Mucosa of stomach (tissue), 1 donor: ENCODE data around the gene CTTNBP2NL.

Source experiments
- H3K27me3 ChIP-seq: one replicate; pipeline ENCODE4 v1.7.0; 2013; ENCODE audit warnings: mild to moderate bottlenecking, low read length; ENCODE audit not compliant: control insufficient read depth, insufficient read depth
- H3K36me3 ChIP-seq: one replicate; pipeline ENCODE4 v1.7.0; 2013; ENCODE audit warnings: low read length; ENCODE audit not compliant: control insufficient read depth, insufficient read depth
- H3K4me1 ChIP-seq: one replicate; pipeline ENCODE4 v1.7.0; 2013; ENCODE audit warnings: mild to moderate bottlenecking, low read length; ENCODE audit not compliant: control insufficient read depth, insufficient read depth
- H3K4me3 ChIP-seq: one replicate; pipeline ENCODE4 v1.7.0; 2013; ENCODE audit warnings: low read length
- H3K9ac ChIP-seq: one replicate; pipeline ENCODE4 v1.7.0; 2013; ENCODE audit warnings: mild to moderate bottlenecking, low read length, moderate library complexity
- H3K9me3 ChIP-seq: one replicate; pipeline ENCODE4 v1.7.0; 2013; ENCODE audit warnings: mild to moderate bottlenecking, low read length, moderate library complexity; ENCODE audit not compliant: control insufficient read depth
- donor health status: Pancreatic carcinoma.

The CTTNBP2NL gene

DNA sequence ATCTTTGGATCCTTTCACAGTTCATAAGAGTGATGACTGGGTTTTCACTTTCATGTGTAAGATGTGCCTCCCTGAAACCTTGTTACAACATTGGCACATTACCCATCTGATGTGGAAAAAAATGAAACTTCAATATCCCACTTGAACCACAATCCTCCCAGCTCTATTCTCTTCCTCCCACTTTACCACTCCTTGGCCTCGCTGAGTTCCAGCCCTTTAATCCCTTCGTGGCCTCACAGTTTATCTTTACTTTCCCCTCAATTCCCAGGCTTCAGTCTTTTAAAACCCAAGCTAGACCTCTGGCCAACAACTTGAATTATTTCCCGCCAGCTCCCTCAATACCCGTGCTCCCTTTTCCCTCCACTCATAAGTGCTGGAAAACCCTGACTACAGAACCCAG lies 25.0 kb upstream of the CTTNBP2NL start:
- Histone ChIP-seq H3K27me3 (peaks cover 4% of the 10 kb centered on the region), H3K9me3 (no peaks in the 10 kb centered on the region), H3K36me3 (no peaks in the 10 kb centered on the region), H3K4me1 (no peaks in the 10 kb centered on the region), H3K9ac (no peak overlapping the region), H3K4me3 (no peak overlapping the region)

GRCh38 chr1:112371775-112372174 lies 24.2 kb upstream of the CTTNBP2NL start:
- H3K4me3 ChIP-seq: no peak overlapping the region
- H3K9ac ChIP-seq: no peak overlapping the region
- H3K27me3 ChIP-seq: peaks cover 4% of the 10 kb centered on the region
- H3K9me3 ChIP-seq: no peaks in the 10 kb centered on the region
- H3K4me1 ChIP-seq: no peaks in the 10 kb centered on the region
- H3K36me3 ChIP-seq: no peaks in the 10 kb centered on the region

DNA sequence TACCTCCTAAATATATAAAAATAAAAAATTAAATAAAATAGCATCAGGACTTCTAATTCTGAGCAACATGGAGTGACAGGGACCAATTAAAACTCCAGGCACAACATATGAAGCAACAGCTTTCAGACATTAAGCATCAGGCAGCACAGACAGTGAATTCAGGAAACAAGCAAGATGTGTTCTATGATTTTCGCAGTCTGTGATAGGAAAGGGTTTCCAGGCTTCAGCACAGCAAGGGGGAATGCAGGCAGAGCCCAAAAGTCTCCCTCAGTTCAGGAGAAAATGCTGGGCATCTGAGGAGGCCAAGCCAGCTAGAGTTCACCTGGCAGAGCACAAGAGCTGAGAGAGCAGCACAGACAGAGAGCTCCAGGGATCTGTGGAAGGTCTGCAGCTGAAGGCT lies 22.2 kb upstream of the CTTNBP2NL start:
- no peaks in the 10 kb centered on the region for H3K36me3 ChIP-seq
- no peaks in the 10 kb centered on the region for H3K4me1 ChIP-seq
- H3K9me3 ChIP-seq: no peaks in the 10 kb centered on the region
- no peak overlapping the region for H3K9ac ChIP-seq
- H3K4me3 ChIP-seq: no peak overlapping the region
- peaks cover 4% of the 10 kb centered on the region for H3K27me3 ChIP-seq

DNA sequence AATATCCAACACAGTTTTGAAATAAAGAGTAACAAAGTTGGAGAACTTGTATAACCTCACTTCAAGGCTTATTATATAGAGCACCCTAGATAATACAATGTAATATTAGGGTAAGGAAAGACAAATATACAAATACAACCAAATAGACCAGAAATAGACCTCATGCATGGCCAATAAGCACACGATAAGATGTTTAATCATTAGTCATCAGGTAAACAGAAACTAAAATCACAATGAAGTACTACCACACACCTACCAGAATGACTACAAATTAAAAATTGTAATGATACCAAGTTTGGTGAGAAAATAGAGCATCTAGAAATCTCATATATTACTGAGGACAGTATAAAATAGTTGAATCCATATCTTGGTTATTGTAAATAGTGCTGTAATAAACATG lies 20.3 kb upstream of the CTTNBP2NL start:
- Histone ChIP-seq H3K36me3 (no peaks in the 10 kb centered on the region), H3K4me3 (no peak overlapping the region), H3K27me3 (peaks cover 4% of the 10 kb centered on the region), H3K9ac (no peak overlapping the region), H3K9me3 (no peaks in the 10 kb centered on the region), H3K4me1 (no peaks in the 10 kb centered on the region)

DNA sequence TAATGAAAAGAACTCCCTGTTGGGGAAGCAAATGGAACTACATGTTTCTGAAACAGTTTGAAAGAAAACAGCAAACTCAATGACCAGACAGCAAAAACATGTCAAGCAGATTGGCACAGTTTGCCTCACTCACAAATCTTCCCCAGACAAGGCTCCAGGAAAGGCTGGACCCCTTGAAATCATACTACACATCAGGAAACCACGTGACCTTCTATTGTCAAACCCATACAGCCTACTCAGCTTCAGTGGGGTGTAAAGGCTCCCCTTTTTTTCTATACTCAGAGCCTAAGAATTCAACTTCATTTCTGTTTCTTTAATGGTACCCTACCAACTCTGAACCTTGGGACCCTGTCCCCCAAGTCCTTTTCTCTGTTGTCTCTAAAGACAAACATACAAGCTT lies 15.7 kb upstream of the CTTNBP2NL start:
- Histone ChIP-seq H3K36me3 (no peaks in the 10 kb centered on the region), H3K4me1 (no peaks in the 10 kb centered on the region), H3K27me3 (no peaks in the 10 kb centered on the region), H3K4me3 (no peak overlapping the region), H3K9ac (no peak overlapping the region), H3K9me3 (no peaks in the 10 kb centered on the region)

GRCh38 chr1:112381324-112382076 lies 14.5 kb upstream of the CTTNBP2NL start:
- Histone ChIP-seq H3K4me1 (no peaks in the 10 kb centered on the region), H3K27me3 (no peaks in the 10 kb centered on the region)

DNA sequence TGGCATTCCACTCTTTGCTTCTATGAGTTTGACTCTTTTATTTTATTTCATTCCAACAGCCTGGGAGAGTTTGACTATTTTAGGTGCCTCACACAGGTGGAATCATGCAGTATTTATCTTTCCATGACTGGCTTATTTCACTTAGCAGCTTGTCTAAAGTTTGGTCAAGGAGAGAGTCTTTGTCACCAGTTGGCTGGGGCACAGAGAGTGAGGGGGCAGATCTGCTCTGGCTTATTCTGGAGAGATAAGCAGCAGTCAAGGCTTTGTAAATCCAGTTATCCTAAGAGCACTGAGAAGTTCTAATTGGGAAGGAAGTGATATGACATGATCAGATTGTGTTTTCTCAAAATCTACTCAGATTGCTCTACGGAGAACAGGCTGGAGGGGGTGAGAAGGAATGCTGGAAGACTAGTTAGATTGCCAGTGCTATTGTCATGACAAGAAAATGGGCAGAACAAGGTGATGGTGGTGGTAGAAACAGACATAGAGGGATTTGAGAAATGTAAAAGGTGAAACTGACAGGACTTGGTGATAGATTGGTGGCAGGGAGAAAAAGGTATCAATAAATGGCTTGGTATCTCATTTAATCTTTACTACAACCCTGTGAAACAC lies 12.1 kb upstream of the CTTNBP2NL start:
- H3K4me3 ChIP-seq: no peak overlapping the region
- no peaks in the 10 kb centered on the region for H3K9me3 ChIP-seq
- no peaks in the 10 kb centered on the region for H3K27me3 ChIP-seq
- no peak overlapping the region for H3K9ac ChIP-seq
- H3K4me1 ChIP-seq: no peaks in the 10 kb centered on the region
- H3K36me3 ChIP-seq: no peaks in the 10 kb centered on the region

More at GRCh38 chr1:112381324-112382076, 14.5 kb upstream of the CTTNBP2NL start:
- H3K9ac ChIP-seq: no peak overlapping the region
- no peaks in the 10 kb centered on the region for H3K36me3 ChIP-seq
- no peaks in the 10 kb centered on the region for H3K9me3 ChIP-seq
- no peak overlapping the region for H3K4me3 ChIP-seq

GRCh38 chr1:112386024-112386723 lies 9.8 kb upstream of the CTTNBP2NL start:
- no peak overlapping the region for H3K4me3 ChIP-seq
- H3K36me3 ChIP-seq: no peaks in the 10 kb centered on the region
- H3K9ac ChIP-seq: no peak overlapping the region
- H3K4me1 ChIP-seq: peaks cover 3% of the 10 kb centered on the region
- H3K9me3 ChIP-seq: no peaks in the 10 kb centered on the region
- no peaks in the 10 kb centered on the region for H3K27me3 ChIP-seq

- no peaks in the 10 kb centered on the region for H3K27me3 ChIP-seq
- no peak overlapping the region for H3K4me3 ChIP-seq
- H3K36me3 ChIP-seq: no peaks in the 10 kb centered on the region
- no peak overlapping the region for H3K9ac ChIP-seq
- peaks cover 8% of the 10 kb centered on the region for H3K4me1 ChIP-seq
- no peaks in the 10 kb centered on the region for H3K9me3 ChIP-seq
These were observed 9.2 kb upstream of the CTTNBP2NL start for GRCh38 chr1:112386731-112387346.

- no peaks in the 10 kb centered on the region for H3K9me3 ChIP-seq
- H3K27me3 ChIP-seq: no peaks in the 10 kb centered on the region
- peaks cover 8% of the 10 kb centered on the region for H3K4me1 ChIP-seq
These were observed 8.2 kb upstream of the CTTNBP2NL start for GRCh38 chr1:112387807-112388206.

GRCh38 chr1:112388436-112388835 lies 7.6 kb upstream of the CTTNBP2NL start:
- Histone ChIP-seq H3K9ac (no peak overlapping the region), H3K36me3 (no peaks in the 10 kb centered on the region), H3K4me1 (peaks cover 11% of the 10 kb centered on the region), H3K4me3 (no peak overlapping the region), H3K9me3 (no peaks in the 10 kb centered on the region), H3K27me3 (no peaks in the 10 kb centered on the region)

More at GRCh38 chr1:112387807-112388206, 8.2 kb upstream of the CTTNBP2NL start:
- no peak overlapping the region for H3K9ac ChIP-seq
- H3K4me3 ChIP-seq: no peak overlapping the region
- H3K36me3 ChIP-seq: no peaks in the 10 kb centered on the region

DNA sequence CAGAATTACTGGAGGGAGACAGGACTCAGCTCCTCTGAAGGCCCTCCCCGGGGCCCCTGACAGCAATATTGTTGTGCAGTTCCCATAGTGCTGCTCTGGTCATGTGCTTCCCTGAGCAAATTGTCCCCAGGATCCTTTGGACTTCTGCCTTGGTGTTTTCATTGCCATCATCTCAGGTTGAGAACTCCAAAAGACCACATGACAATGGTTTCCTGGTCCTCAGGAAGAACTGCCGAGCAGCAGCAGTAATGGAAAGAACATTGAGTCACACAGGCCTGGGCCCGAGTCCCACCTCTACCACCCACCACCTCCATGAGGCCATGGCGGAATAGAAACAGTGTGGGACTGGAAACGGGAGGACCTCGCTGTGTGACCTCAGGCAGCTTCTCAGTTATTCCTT lies 6.3 kb upstream of the CTTNBP2NL start:
- Histone ChIP-seq H3K9me3 (no peaks in the 10 kb centered on the region), H3K4me3 (no peak overlapping the region), H3K36me3 (no peaks in the 10 kb centered on the region), H3K27me3 (no peaks in the 10 kb centered on the region), H3K4me1 (peaks cover 20% of the 10 kb centered on the region), H3K9ac (no peak overlapping the region)
